22Rv1 (cell line): ENCODE data around the gene ITGB7.
"Not testable (repeated sequence)": the region's sequence is repeated elsewhere in the genome, so short reads cannot be mapped to it uniquely, and the experiment has no call there.

Experiments
- H3K27ac ChIP-seq: fragments of 450-650 bp; 2 replicates; pipeline ENCODE4 v1.5.1; 2017
- CTCF ChIP-seq: fragments of 450-650 bp; IDR thresholded peaks from 2 replicates; pipeline ENCODE4 v1.5.1; 2017; ENCODE audit warnings: mild to moderate bottlenecking
- ZFX ChIP-seq: fragments of 450-650 bp; IDR thresholded peaks from 2 replicates; pipeline ENCODE4 v1.6.1; 2017; ENCODE audit warnings: antibody characterized with exemption, borderline replicate concordance

Gene ITGB7

GRCh38 chr12:53166837-53167236 lies 40.2 kb downstream of the ITGB7 start:
- H3K27ac ChIP-seq: no peak overlapping the region

GRCh38 chr12:53163008-53163407 lies 44.0 kb downstream of the ITGB7 start:
- not testable (repeated sequence) for H3K27ac ChIP-seq

More at GRCh38 chr12:53166837-53167236, 40.2 kb downstream of the ITGB7 start:
- TF ChIP-seq ZFX (no peak), CTCF (no peak)

- H3K27ac ChIP-seq: no peak overlapping the region
- TF ChIP-seq ZFX (no peak), CTCF (no peak)
These were observed 45.7 kb downstream of the ITGB7 start for GRCh38 chr12:53161119-53161911.

- no peak overlapping the region for H3K27ac ChIP-seq
- TF ChIP-seq CTCF (no peak), ZFX (no peak)
These were observed 46.4 kb downstream of the ITGB7 start for GRCh38 chr12:53160673-53161072.

GRCh38 chr12:53160000-53160399 lies 47.1 kb downstream of the ITGB7 start:
- no peak overlapping the region for H3K27ac ChIP-seq
- TF ChIP-seq CTCF (no peak), ZFX (no peak)

GRCh38 chr12:53159195-53159839 lies 47.7 kb downstream of the ITGB7 start:
- TF ChIP-seq CTCF: peak; percentile 100
- TF ChIP-seq ZFX: no peak
- H3K27ac ChIP-seq: peak overlapping the region; percentile 32

- no peak overlapping the region for H3K27ac ChIP-seq
- TF ChIP-seq ZFX (no peak), CTCF (no peak)
These were observed 54.7 kb downstream of the ITGB7 start for GRCh38 chr12:53152390-53152789.
